Measurements from ENCODE around the gene SMIM36. TPM values are rescaled to one million over a fixed set of nuclear protein-coding genes. Genes with fewer than 3 reads are reported as not detected.

The SMIM36 gene
- total and polyA plus RNA-seq, 2 of the 8 experiments (the other 6 are each of a cell fraction or from before 2014, with no cell fraction given) = not detected

- no peak for FAIRE-seq
- CTCF ChIA-PET (ENCODE audit: partially characterized antibody) = interaction anchor here (0.6 to 5.0 kb wide), 7 partner anchors 16 to 279 kb away, joined by 3 to 22 read pairs (median 3); no protein-coding TSS in a partner anchor
These were observed 32.5 kb upstream of the SMIM36 start for GRCh38 chr17:55543709-55544108.

More at GRCh38 chr17:55543709-55544108, 32.5 kb upstream of the SMIM36 start:
- H3K23me2 ChIP-seq (ENCODE audit: low read depth, low read length) = no peaks in the 10 kb centered on the region
- H3K14ac ChIP-seq (ENCODE audit: insufficient read length) = no peak overlapping the region
- no peaks in the 10 kb centered on the region for H3K27me3 ChIP-seq (replicated peaks in 1 of 4; ENCODE audit: control insufficient read depth in 3 of 4, extremely low read depth in 1 of 4, insufficient read depth in 3 of 4, low read length in 3 of 4)
- H3K79me2 ChIP-seq (ENCODE audit: control insufficient read depth in 1 of 2, insufficient read depth in 2 of 2, low read length in 2 of 2) = no peaks in the 10 kb centered on the region
- no peak overlapping the region for H3K4me2 ChIP-seq (ENCODE audit: insufficient read depth in 1 of 2, low read depth in 2 of 2, low read length in 2 of 2)
- H4K20me1 ChIP-seq (replicated peaks in 1 of 2; ENCODE audit: control insufficient read depth in 1 of 2, insufficient read depth in 2 of 2, low read length in 2 of 2) = no peaks in the 10 kb centered on the region
- H3K18ac ChIP-seq (ENCODE audit: extremely low read depth, low read length) = no peak overlapping the region
- no peaks in the 10 kb centered on the region for H3K36me3 ChIP-seq (ENCODE audit: control insufficient read depth in 2 of 4, insufficient read depth in 4 of 4, low read length in 3 of 4)
- no peak overlapping the region for H4K91ac ChIP-seq (replicated peaks; ENCODE audit: insufficient read length, low read length)
- H2BK20ac ChIP-seq (ENCODE audit: low read length) = no peak overlapping the region
- no peak overlapping the region for H3K23ac ChIP-seq (ENCODE audit: insufficient read length)
- no peak overlapping the region for H2BK15ac ChIP-seq (ENCODE audit: low read length)
- no peak overlapping the region for H3K9ac ChIP-seq (replicated peaks in 1 of 4; ENCODE audit: extremely low read depth in 1 of 4, low read depth in 3 of 4, low read length in 3 of 4)
- no peak overlapping the region for H3K56ac ChIP-seq (replicated peaks; ENCODE audit: insufficient read length, low read depth, low read length)
- no peak overlapping the region for H2AFZ ChIP-seq (ENCODE audit: low read length)
- H3K4me1 ChIP-seq (replicated peaks in 1 of 4; ENCODE audit: control insufficient read depth in 3 of 4, insufficient read depth in 4 of 4, low read length in 3 of 4) = no peaks in the 10 kb centered on the region
- H4K5ac ChIP-seq (ENCODE audit: insufficient read length, low read depth, low read length) = no peak overlapping the region
- DNase-seq (ENCODE audit: low read depth in 1 of 2, low spot score in 2 of 2) = no peak
- H3K4ac ChIP-seq (replicated peaks; ENCODE audit: insufficient read length, low read depth, low read length) = no peak overlapping the region
- no peaks in the 10 kb centered on the region for H3K9me3 ChIP-seq (ENCODE audit: insufficient read depth in 2 of 2, low read depth in 1 of 2, low read length in 1 of 2)
- no peak overlapping the region for H2BK120ac ChIP-seq (replicated peaks; ENCODE audit: low read depth, low read length)
- H3K4me3 ChIP-seq (ENCODE audit: extremely low read depth in 1 of 4, insufficient read depth in 2 of 4, low read depth in 3 of 4, low read length in 4 of 4) = no peak overlapping the region
- no peak for TF ChIP-seq POLR2A (IDR thresholded peaks at IDR 0.05; ENCODE audit: control extremely low read depth in 1 of 2, low read depth in 2 of 2, low read length in 2 of 2)
- H3K79me1 ChIP-seq (ENCODE audit: low read depth, low read length) = no peaks in the 10 kb centered on the region
- H2BK5ac ChIP-seq (ENCODE audit: low read depth, low read length) = no peak overlapping the region
- no peak overlapping the region for H3K27ac ChIP-seq (ENCODE audit: low read depth, low read length)
- H2BK12ac ChIP-seq (ENCODE audit: low read depth, low read length) = no peak overlapping the region
- no peak overlapping the region for H4K8ac ChIP-seq (ENCODE audit: extremely low read depth, insufficient read depth, low read length)
- no peak overlapping the region for H2AK5ac ChIP-seq (ENCODE audit: low read depth, low read length)
- POLR2A ChIA-PET (ENCODE audit: partially characterized antibody) = no interaction called here

Data from H1 (cell line).